Natural killer cell (primary cell): ENCODE measurements around the gene LRRC37A2. TPM values are rescaled to one million over a fixed set of nuclear protein-coding genes. Genes with fewer than 3 reads are reported as not detected.
"Not testable (repeated sequence)": the region's sequence is repeated elsewhere in the genome, so short reads cannot be mapped to it uniquely, and the experiment has no call there.

Source experiments
- ATAC-seq, 3 donors: fragments of 150-1000 bp in 2 of 3; fragments of 200-7000 bp in 1 of 3; cut with Tn5 transposase; 1 replicate in 1 of 3; 2 replicates in 2 of 3; pipeline ENCODE4 v1.10.0; 2021; ENCODE audit warnings: mild to moderate bottlenecking in 2 of 3, moderate library complexity in 2 of 3
- DNase-seq, 2 donors: peaks; one replicate each; pipeline versions ENCODE4 v3.0.0 to v3.0.0-alpha.2; 2013 to 2021; ENCODE audit warnings: mixed read lengths in 1 of 2
- H3K27ac ChIP-seq: one replicate; pipeline ENCODE4 v1.5.1; 2013; ENCODE audit warnings: mild to moderate bottlenecking, low read length
- H3K27me3 ChIP-seq: one replicate; pipeline ENCODE4 v1.6.1; 2013; ENCODE audit warnings: low read length; ENCODE audit not compliant: control insufficient read depth, insufficient read depth
- H3K36me3 ChIP-seq: one replicate; pipeline ENCODE4 v1.6.1; 2013; ENCODE audit warnings: low read length; ENCODE audit not compliant: control insufficient read depth, insufficient read depth
- H3K4me1 ChIP-seq: one replicate; pipeline ENCODE4 v1.6.1; 2013; ENCODE audit warnings: low read length; ENCODE audit not compliant: control insufficient read depth, insufficient read depth
- H3K4me3 ChIP-seq: one replicate; pipeline ENCODE4 v1.5.1; 2013; ENCODE audit warnings: low read length
- H3K9me3 ChIP-seq: one replicate; pipeline ENCODE4 v1.6.1; 2013; ENCODE audit warnings: low read length; ENCODE audit not compliant: control insufficient read depth, insufficient read depth
- H3K27ac Mint-ChIP-seq, 2 donors: one replicate each; pipeline ENCODE4 v1.8.0; 2022; ENCODE audit warnings: mild to moderate bottlenecking in 2 of 2, mixed read lengths in 2 of 2, moderate library complexity in 1 of 2
- H3K27me3 Mint-ChIP-seq, 2 donors: one replicate each; pipeline ENCODE4 v1.8.0; 2022; ENCODE audit warnings: low read depth in 2 of 2, mixed read lengths in 2 of 2
- H3K36me3 Mint-ChIP-seq: one replicate; pipeline ENCODE4 v1.8.0; 2022; ENCODE audit warnings: mixed read lengths
- H3K4me1 Mint-ChIP-seq, 2 donors: one replicate each; pipeline ENCODE4 v1.8.0; 2022; ENCODE audit warnings: mixed read lengths in 2 of 2
- H3K4me3 Mint-ChIP-seq: one replicate; pipeline ENCODE4 v1.8.0; 2022; ENCODE audit warnings: mild to moderate bottlenecking, moderate library complexity, mixed read lengths
- H3K9me3 Mint-ChIP-seq, 2 donors: one replicate each; pipeline ENCODE4 v1.8.0; 2022; ENCODE audit warnings: mixed read lengths in 2 of 2
- WGBS: methylation state at CpG from one replicate; pipeline ENCODE4 v1.1.7; 2013; ENCODE audit warnings: missing lambda C conversion rate; ENCODE audit not compliant: insufficient coverage; 5-methylcytosine and 5-hydroxymethylcytosine counted together
- intact Hi-C: fragments of 100-400 bp; cut with micrococcal nuclease; formaldehyde crosslinking; loops from one replicate; pipeline ENCODE4 v1.14.2; 2022
- total RNA-seq, 4 donors: library from RNA; stranded (reverse); fragments of 120-200 nt in 1 of 4; gene quantifications; one replicate each; pipeline versions ENCODE4 v1.2.3 to v1.2.4, GENCODE V29; 2013 to 2022

The LRRC37A2 gene
- total RNA-seq, 3 donors from 2014 or later (not counting 1 experiment from before 2014, with no cell fraction given): 8.8 to 21.9 (median 9.9) TPM

- H3K9me3 ChIP-seq, H3K9me3 Mint-ChIP-seq, H3K4me3 ChIP-seq, H3K4me1 Mint-ChIP-seq, H3K27me3 ChIP-seq, H3K27me3 Mint-ChIP-seq, H3K36me3 Mint-ChIP-seq, H3K36me3 ChIP-seq, H3K27ac Mint-ChIP-seq, H3K4me3 Mint-ChIP-seq, H3K4me1 ChIP-seq, intact Hi-C loops: not testable (repeated sequence)
- H3K27ac ChIP-seq: peak within 1 kb of the TSS; percentile 49
- peak in 1 of 2 donors; percentile 66 for DNase-seq
- ATAC-seq: peak; percentile 91 to 99 (median 92)
- WGBS: no CpG with 5 or more reads among the region's 65 CpGs
These were observed 67.1 kb downstream of the LRRC37A2 start, which contains the start of gene ARL17A for GRCh38 chr17:46579083-46580075. TSS of gene ARL17A (minus strand) at chr17:46579691. CDS start at chr17:46576322, 3,369 bp downstream.

DNA sequence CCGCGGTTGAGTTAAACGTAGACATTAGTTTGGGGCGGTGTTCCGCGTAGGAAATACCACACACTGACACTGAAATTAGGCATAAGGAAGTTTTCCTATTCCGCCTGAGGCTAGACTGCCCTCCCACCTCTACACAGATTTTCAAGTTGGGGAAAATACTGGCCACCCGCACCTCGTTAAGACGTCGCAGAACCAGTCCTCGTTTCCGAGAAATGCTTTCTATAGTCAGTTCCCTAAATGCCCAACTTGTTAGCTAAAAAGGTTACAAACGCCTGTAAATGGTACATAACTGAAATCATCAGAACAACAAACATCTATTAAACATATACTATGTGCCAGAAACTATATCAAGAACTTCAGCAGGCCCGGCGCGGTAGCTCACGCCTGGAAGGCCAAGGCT is 67.8 kb downstream of the LRRC37A2 start:
- intact Hi-C loops, ATAC-seq, DNase-seq, H3K36me3 ChIP-seq, H3K36me3 Mint-ChIP-seq, H3K27ac Mint-ChIP-seq, H3K27me3 ChIP-seq, H3K4me3 Mint-ChIP-seq, H3K27me3 Mint-ChIP-seq, H3K4me1 ChIP-seq, H3K4me1 Mint-ChIP-seq, H3K4me3 ChIP-seq, H3K9me3 Mint-ChIP-seq, H3K9me3 ChIP-seq: not testable (repeated sequence)
- H3K27ac ChIP-seq: peak overlapping the region; percentile 49
- WGBS: no CpG with 5 or more reads among the region's 18 CpGs

GRCh38 chr17:46585444-46585843 is 73.2 kb downstream of the LRRC37A2 start:
- H3K4me1 ChIP-seq, H3K9me3 ChIP-seq, H3K4me1 Mint-ChIP-seq, H3K36me3 Mint-ChIP-seq, H3K27me3 Mint-ChIP-seq, H3K27me3 ChIP-seq, H3K4me3 ChIP-seq, ATAC-seq, H3K27ac ChIP-seq, DNase-seq, H3K36me3 ChIP-seq, H3K4me3 Mint-ChIP-seq, H3K9me3 Mint-ChIP-seq, intact Hi-C loops, H3K27ac Mint-ChIP-seq: not testable (repeated sequence)
- no CpG with 5 or more reads among the region's 3 CpGs for WGBS

DNA sequence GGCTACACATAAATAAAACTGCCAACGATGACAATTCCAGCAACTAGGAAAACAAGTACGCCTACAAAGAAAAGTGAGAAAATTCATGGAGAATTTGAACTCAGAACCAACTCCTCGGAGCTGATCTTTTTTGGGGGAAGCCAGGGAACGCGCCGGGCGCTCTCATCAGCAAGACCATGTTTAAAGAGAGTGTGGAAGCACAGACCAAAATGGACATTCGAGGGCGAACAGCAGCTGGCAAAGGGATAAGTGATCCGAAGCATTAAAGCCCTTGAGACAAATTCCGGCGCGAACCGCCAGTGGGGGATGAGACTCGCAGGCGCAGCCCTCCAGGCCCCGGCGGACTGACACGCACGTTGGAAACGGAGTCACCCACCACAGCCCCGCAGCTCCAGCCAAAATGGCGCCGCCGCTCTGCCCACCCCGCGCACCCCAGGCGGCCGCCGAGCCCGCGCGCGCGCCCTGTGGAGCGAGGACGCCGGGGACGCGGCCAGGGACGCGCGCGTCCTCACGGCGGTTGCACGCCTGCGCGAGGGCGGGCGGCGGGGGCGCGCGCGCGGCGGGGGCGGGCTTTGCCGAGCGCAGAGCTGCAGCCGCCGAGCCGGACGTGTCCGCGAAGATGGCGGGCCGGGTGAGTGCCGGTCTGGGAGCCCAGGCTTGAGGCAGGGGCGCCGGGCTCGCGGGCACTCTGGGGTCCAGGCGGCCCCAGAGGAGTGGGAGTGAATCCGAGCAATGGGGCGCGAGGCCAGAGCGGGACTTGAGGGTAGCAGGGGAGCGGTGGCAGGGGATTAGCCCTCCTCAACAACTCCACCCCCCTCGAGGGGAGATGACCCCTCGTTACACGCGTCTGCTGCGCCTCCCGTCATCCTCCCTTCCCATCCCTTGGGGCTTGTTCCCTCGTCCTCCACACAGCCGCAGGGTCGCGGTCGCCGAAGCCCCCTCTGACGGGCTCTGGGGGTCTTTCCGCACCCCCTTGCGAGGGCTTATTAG is 78.2 kb downstream of the LRRC37A2 start, which contains the start of gene NSF:
NSF (plus strand) TSS at position 513 of the 990 bp plus-strand sequence; CDS start at position 620, 107 bp downstream.
- H3K27ac ChIP-seq, H3K4me3 ChIP-seq, H3K27me3 Mint-ChIP-seq, H3K27me3 ChIP-seq, H3K36me3 Mint-ChIP-seq, H3K36me3 ChIP-seq, H3K9me3 ChIP-seq, H3K27ac Mint-ChIP-seq, DNase-seq, H3K9me3 Mint-ChIP-seq, H3K4me1 ChIP-seq, intact Hi-C loops, H3K4me3 Mint-ChIP-seq, H3K4me1 Mint-ChIP-seq: not testable (repeated sequence)
- ATAC-seq: peak; percentile 92 to 98 (median 93)
- WGBS: no CpG with 5 or more reads among the region's 95 CpGs

GRCh38 chr17:46591332-46591731 is 79.1 kb downstream of the LRRC37A2 start:
- H3K4me1 ChIP-seq, H3K9me3 Mint-ChIP-seq, H3K27ac Mint-ChIP-seq, H3K27me3 Mint-ChIP-seq, H3K36me3 Mint-ChIP-seq, H3K27ac ChIP-seq, H3K36me3 ChIP-seq, DNase-seq, H3K27me3 ChIP-seq, intact Hi-C loops, H3K4me1 Mint-ChIP-seq, H3K4me3 Mint-ChIP-seq, H3K9me3 ChIP-seq, H3K4me3 ChIP-seq: not testable (repeated sequence)
- ATAC-seq: peak; percentile 26 to 48 (median 45)
- no CpG with 5 or more reads among the region's 7 CpGs for WGBS

DNA sequence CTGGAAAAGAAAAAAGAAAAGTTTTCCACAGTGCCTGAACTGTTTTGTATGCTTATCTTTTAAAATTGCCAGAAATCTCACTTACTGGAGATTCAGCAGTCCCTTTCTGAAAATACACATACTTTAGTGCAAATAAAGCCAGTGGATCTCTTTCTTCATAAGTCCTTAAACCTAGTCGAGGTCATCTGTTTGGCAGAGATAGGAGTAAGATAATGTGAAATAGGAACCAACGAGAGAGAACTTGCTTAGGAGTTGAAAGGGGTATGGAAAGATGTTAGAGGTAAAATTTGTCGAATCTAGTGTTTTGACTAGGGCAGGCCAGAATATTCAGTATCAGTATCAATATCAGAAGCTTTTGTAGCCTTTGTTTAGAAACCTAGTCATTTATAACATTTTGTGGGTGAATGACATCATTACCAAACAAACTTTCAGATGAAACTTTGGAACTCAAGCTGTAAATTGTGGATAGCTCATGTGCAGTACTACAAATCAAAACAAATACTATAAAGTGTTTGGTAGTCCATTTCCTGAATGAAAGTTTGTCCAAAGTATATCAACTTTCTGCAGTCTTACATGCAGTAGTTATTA is 86.2 kb downstream of the LRRC37A2 start:
- H3K36me3 Mint-ChIP-seq, H3K27me3 Mint-ChIP-seq, H3K4me1 Mint-ChIP-seq, DNase-seq, H3K27ac ChIP-seq, H3K9me3 ChIP-seq, intact Hi-C loops, H3K4me3 Mint-ChIP-seq, H3K27ac Mint-ChIP-seq, ATAC-seq, H3K27me3 ChIP-seq, H3K4me3 ChIP-seq, H3K4me1 ChIP-seq, H3K36me3 ChIP-seq, H3K9me3 Mint-ChIP-seq: not testable (repeated sequence)
- no CpG with 5 or more reads among the region's 3 CpGs for WGBS

- H3K4me3 ChIP-seq, H3K27ac ChIP-seq, H3K4me1 ChIP-seq, H3K4me1 Mint-ChIP-seq, H3K9me3 ChIP-seq, H3K36me3 Mint-ChIP-seq, H3K27ac Mint-ChIP-seq, H3K27me3 ChIP-seq, H3K9me3 Mint-ChIP-seq, ATAC-seq, intact Hi-C loops, H3K27me3 Mint-ChIP-seq, H3K36me3 ChIP-seq, H3K4me3 Mint-ChIP-seq, DNase-seq: not testable (repeated sequence)
- no CpG with 5 or more reads among the region's 3 CpGs for WGBS
These were observed 88.5 kb downstream of the LRRC37A2 start for GRCh38 chr17:46600767-46601166.
